ENCODE measurements around the gene CFAP97D2.
"Not testable (repeated sequence)": the region's sequence is repeated elsewhere in the genome, so short reads cannot be mapped to it uniquely, and the experiment has no call there.

Gene CFAP97D2

GRCh38 chr13:114157869-114158495 lies 21.1 kb upstream of the CFAP97D2 start:
- Histone ChIP-seq H3K27me3 (replicated peaks; ENCODE audit: insufficient read depth, low read length) (no peaks in the 10 kb centered on the region; the same call in 1 of the 2 replicates), H3K9me3 (replicated peaks; ENCODE audit: insufficient read depth, low read length) (no peaks in the 10 kb centered on the region), H4K20me1 (ENCODE audit: insufficient read depth, low read length) (no peaks in the 10 kb centered on the region), H2AFZ (ENCODE audit: low read length) (no peak overlapping the region), H3K9me2 (replicated peaks; ENCODE audit: insufficient read depth, low read length) (no peaks in the 10 kb centered on the region), H3F3A (ENCODE audit: insufficient read depth, low read length) (peaks cover 3% of the 10 kb centered on the region; the same call in 1 of the 2 replicates), H3K27ac (ENCODE audit: low read length) (no peak overlapping the region), H3K36me3 (replicated peaks; ENCODE audit: insufficient read depth, low read length) (no peaks in the 10 kb centered on the region), H3K4me1 (ENCODE audit: low read length) (peaks cover 12% of the 10 kb centered on the region), H3K4me3 (ENCODE audit: low read length) (no peak overlapping the region), H3K4me2 (ENCODE audit: low read depth, low read length) (no peak overlapping the region), H3K9ac (ENCODE audit: low read length) (no peak overlapping the region), H3K79me2 (ENCODE audit: low read length) (no peaks in the 10 kb centered on the region)
- DNase-seq, result no peak
- TF ChIP-seq EZH2 (optimal IDR thresholded peaks at IDR 0.05; ENCODE audit: low read depth, low read length), result no peak
- no peak for TF ChIP-seq CTCF (IDR thresholded peaks at IDR 0.05; ENCODE audit: low read length)
- no peak for TF ChIP-seq EZH2phosphoT487 (IDR thresholded peaks at IDR 0.05; ENCODE audit: low read length)

GRCh38 chr13:114158869-114159666 lies 20.0 kb upstream of the CFAP97D2 start:
- H2AFZ ChIP-seq (ENCODE audit: low read length); H3K4me2 ChIP-seq (ENCODE audit: low read depth, low read length): not testable (repeated sequence)

GRCh38 chr13:114161028-114161556 lies 18.0 kb upstream of the CFAP97D2 start:
- H3K27ac ChIP-seq (ENCODE audit: low read length), result no peak overlapping the region
- H2AFZ ChIP-seq (ENCODE audit: low read length), result no peak overlapping the region
- no peaks in the 10 kb centered on the region for H3K9me3 ChIP-seq (replicated peaks; ENCODE audit: insufficient read depth, low read length)
- H3K79me2 ChIP-seq (ENCODE audit: low read length), result no peaks in the 10 kb centered on the region
- H3F3A ChIP-seq (ENCODE audit: insufficient read depth, low read length), result peaks cover 3% of the 10 kb centered on the region; the same call in 1 of the 2 replicates
- H3K9ac ChIP-seq (ENCODE audit: low read length), result no peak overlapping the region
- no peak for DNase-seq
- H3K4me3 ChIP-seq (ENCODE audit: low read length), result no peak overlapping the region
- H3K4me2 ChIP-seq (ENCODE audit: low read depth, low read length), result no peak overlapping the region
- no peaks in the 10 kb centered on the region for H4K20me1 ChIP-seq (ENCODE audit: insufficient read depth, low read length)
- TF ChIP-seq EZH2 (optimal IDR thresholded peaks at IDR 0.05; ENCODE audit: low read depth, low read length) (no peak), CTCF (IDR thresholded peaks at IDR 0.05; ENCODE audit: low read length) (no peak), EZH2phosphoT487 (IDR thresholded peaks at IDR 0.05; ENCODE audit: low read length) (no peak)
- H3K4me1 ChIP-seq (ENCODE audit: low read length), result peaks cover 12% of the 10 kb centered on the region
- no peaks in the 10 kb centered on the region for H3K36me3 ChIP-seq (replicated peaks; ENCODE audit: insufficient read depth, low read length)
- no peaks in the 10 kb centered on the region; the same call in 1 of the 2 replicates for H3K27me3 ChIP-seq (replicated peaks; ENCODE audit: insufficient read depth, low read length)
- no peaks in the 10 kb centered on the region for H3K9me2 ChIP-seq (replicated peaks; ENCODE audit: insufficient read depth, low read length)

More at GRCh38 chr13:114158869-114159666, 20.0 kb upstream of the CFAP97D2 start:
- H3K9me2 ChIP-seq (replicated peaks; ENCODE audit: insufficient read depth, low read length); H4K20me1 ChIP-seq (ENCODE audit: insufficient read depth, low read length); H3K4me3 ChIP-seq (ENCODE audit: low read length); H3K79me2 ChIP-seq (ENCODE audit: low read length); H3K9ac ChIP-seq (ENCODE audit: low read length); H3K36me3 ChIP-seq (replicated peaks; ENCODE audit: insufficient read depth, low read length); H3K9me3 ChIP-seq (replicated peaks; ENCODE audit: insufficient read depth, low read length); H3K27me3 ChIP-seq (replicated peaks; ENCODE audit: insufficient read depth, low read length); H3F3A ChIP-seq (ENCODE audit: insufficient read depth, low read length): not testable (repeated sequence)
- H3K4me1 ChIP-seq (ENCODE audit: low read length), result peaks cover 12% of the 10 kb centered on the region
- H3K27ac ChIP-seq (ENCODE audit: low read length), result peak overlapping the region; percentile 8; the same call in 1 of the 2 replicates
- peak; percentile 35 for DNase-seq
